Measurements from ENCODE around the gene TRIM17. TPM values are rescaled to one million over a fixed set of nuclear protein-coding genes. Genes with fewer than 3 reads are reported as not detected.

The TRIM17 gene
- total RNA-seq, 1 donor from 2014 or later = not detected

GRCh38 chr1:228366062-228366865 lies 50.4 kb downstream of the TRIM17 start:
- DNase-seq = no peak

GRCh38 chr1:228365271-228366061 lies 51.2 kb downstream of the TRIM17 start:
- DNase-seq = no peak

- no peak for DNase-seq
Observed at GRCh38 chr1:228364706-228365213, 51.9 kb downstream of the TRIM17 start.

- DNase-seq = no peak
Observed at GRCh38 chr1:228364068-228364705, 52.5 kb downstream of the TRIM17 start.

GRCh38 chr1:228363686-228364067 lies 53.0 kb downstream of the TRIM17 start:
- DNase-seq = no peak

GRCh38 chr1:228362884-228363450 lies 53.7 kb downstream of the TRIM17 start:
- no peak for DNase-seq

GRCh38 chr1:228362141-228362883 lies 54.3 kb downstream of the TRIM17 start:
- DNase-seq = no peak

- DNase-seq = no peak
Observed at GRCh38 chr1:228361314-228362140, 55.1 kb downstream of the TRIM17 start.

GRCh38 chr1:228360533-228361313 lies 55.9 kb downstream of the TRIM17 start:
- DNase-seq = no peak

- DNase-seq = no peak
Observed at GRCh38 chr1:228359613-228360532, 56.8 kb downstream of the TRIM17 start.

- no peak for DNase-seq
Observed at GRCh38 chr1:228358764-228359612, 57.7 kb downstream of the TRIM17 start.

- DNase-seq = no peak
Observed at GRCh38 chr1:228358039-228358763, 58.5 kb downstream of the TRIM17 start.

Other genes starting within 250 kb of the TRIM17 start
- gene OBSCN, start 208.8 kb downstream of the TRIM17 start, total RNA-seq = 4.4 and 9.5 TPM in 2 replicates
- 19.4 and 20.1 TPM in 2 replicates for gene TRIM11, start 10.0 kb downstream of the TRIM17 start, total RNA-seq
- 34.7 and 84.4 TPM in 2 replicates for gene RNF187, start 70.5 kb upstream of the TRIM17 start, total RNA-seq

Data from dermis blood vessel endothelial cell (primary cell).